Smooth muscle cell (in vitro differentiated cells): ENCODE measurements around the gene IKBKG. TPM values are rescaled to one million over a fixed set of nuclear protein-coding genes. Genes with fewer than 3 reads are reported as not detected.

Experiments
- DNase-seq: peaks from one replicate; lab custom pipeline; 2025; ENCODE audit not compliant: unreplicated experiment; lab: John Stamatoyannopoulos, UW
- H2AFZ ChIP-seq: fragments of 200-600 bp; sonication (generic); 2 replicates; pipeline ENCODE4 v1.6.0; 2016; ENCODE audit warnings: antibody characterized with exemption, low read depth, mild to moderate bottlenecking
- H3F3A ChIP-seq: fragments of 200-600 bp; sonication (generic); 2 replicates; pipeline ENCODE4 v1.6.0; 2017; ENCODE audit warnings: antibody characterized with exemption, low read depth
- H3K27ac ChIP-seq: fragments of 200-600 bp; sonication (generic); 2 replicates; pipeline ENCODE4 v1.5.1; 2016; ENCODE audit warnings: low read depth, mild to moderate bottlenecking
- H3K27me3 ChIP-seq: fragments of 200-600 bp; sonication (generic); 2 replicates; pipeline ENCODE4 v1.6.1; 2016; ENCODE audit warnings: low read depth, mild to moderate bottlenecking
- H3K36me3 ChIP-seq: fragments of 200-600 bp; sonication (generic); 2 replicates; pipeline ENCODE4 v1.5.1; 2016; ENCODE audit warnings: low read depth
- H3K4me1 ChIP-seq: fragments of 200-600 bp; sonication (generic); 2 replicates; pipeline ENCODE4 v1.5.1; 2016; ENCODE audit warnings: low read depth
- H3K4me2 ChIP-seq: fragments of 200-600 bp; sonication (generic); 2 replicates; pipeline ENCODE4 v1.6.0; 2016; ENCODE audit warnings: mild to moderate bottlenecking
- H3K4me3 ChIP-seq: fragments of 200-600 bp; sonication (generic); 2 replicates; pipeline ENCODE4 v1.5.1; 2016; ENCODE audit warnings: mild to moderate bottlenecking
- H3K79me2 ChIP-seq: fragments of 200-600 bp; sonication (generic); 2 replicates; pipeline ENCODE4 v1.6.0; 2016; ENCODE audit warnings: low read depth, mild to moderate bottlenecking
- H3K9ac ChIP-seq: fragments of 200-600 bp; sonication (generic); 2 replicates; pipeline ENCODE4 v1.6.0; 2016; ENCODE audit warnings: low read depth
- H3K9me3 ChIP-seq: fragments of 200-600 bp; sonication (generic); replicated peaks from 2 replicates; pipeline ENCODE4 v1.5.1; 2016; ENCODE audit warnings: low read depth
- H4K20me1 ChIP-seq: fragments of 200-600 bp; sonication (generic); 2 replicates; pipeline ENCODE4 v1.6.0; 2016; ENCODE audit warnings: low read depth
- CTCF ChIP-seq: fragments of 200-600 bp; sonication (generic); IDR thresholded peaks from 2 replicates; pipeline ENCODE4 v1.5.1; 2017; ENCODE audit warnings: borderline replicate concordance, mild to moderate bottlenecking, antibody characterized with exemption; ENCODE audit not compliant: insufficient read depth, poor library complexity, severe bottlenecking
- WGBS: methylation state at CpG from one replicate; pipeline ENCODE4 v1.1.7; 2016; ENCODE audit warnings: low lambda C conversion rate; 5-methylcytosine and 5-hydroxymethylcytosine counted together
- polyA plus RNA-seq: library from polyadenylated mRNA; unstranded; fragments of >200 nt; fragmentation: Nextera tagmentation; extraction: Ambion mirVana; gene quantifications from 2 replicates; pipeline ENCODE4 v1.2.1, GENCODE V29; 2016
- total RNA-seq: library from RNA; depleted of rRNA; stranded (reverse); fragments of >200 nt; gene quantifications from 2 replicates; pipeline ENCODE4 v1.2.3, GENCODE V29; 2014

IKBKG gene
- total and polyA plus RNA-seq, 2 experiments from 2014 or later, result 12.5 to 25.4 TPM

- Histone ChIP-seq H3K79me2 (peaks cover 7% of the 10 kb centered on the region), H2AFZ (no peak overlapping the region), H3K27me3 (no peaks in the 10 kb centered on the region), H3K4me1 (no peaks in the 10 kb centered on the region), H3F3A (peaks cover 2% of the 10 kb centered on the region), H4K20me1 (no peaks in the 10 kb centered on the region), H3K27ac (no peak overlapping the region), H3K4me3 (no peak overlapping the region), H3K4me2 (no peak overlapping the region), H3K9ac (no peak overlapping the region), H3K36me3 (no peaks in the 10 kb centered on the region), H3K9me3 (no peaks in the 10 kb centered on the region)
- 90% methylated on average over 5 of the region's 5 CpGs for WGBS
- TF ChIP-seq CTCF, result no peak
- no peak for DNase-seq
These were observed 38.0 kb upstream of the IKBKG start for GRCh38 chrX:154509455-154509854.

GRCh38 chrX:154511761-154512160 lies 35.7 kb upstream of the IKBKG start:
- no peaks in the 10 kb centered on the region for H3K9me3 ChIP-seq

GRCh38 chrX:154512879-154513553 lies 34.4 kb upstream of the IKBKG start:
- Histone ChIP-seq H3K4me3 (no peak overlapping the region), H3K27ac (no peak overlapping the region), H3K4me2 (no peak overlapping the region), H3K9ac (no peak overlapping the region), H2AFZ (no peak overlapping the region), H3K36me3 (no peaks in the 10 kb centered on the region), H3F3A (no peaks in the 10 kb centered on the region), H3K79me2 (peaks cover 7% of the 10 kb centered on the region), H4K20me1 (no peaks in the 10 kb centered on the region), H3K4me1 (peaks cover 4% of the 10 kb centered on the region), H3K9me3 (no peaks in the 10 kb centered on the region), H3K27me3 (no peaks in the 10 kb centered on the region)
- no peak for TF ChIP-seq CTCF
- DNase-seq, result no peak
- 90% methylated on average over 16 of the region's 16 CpGs for WGBS

More at GRCh38 chrX:154511761-154512160, 35.7 kb upstream of the IKBKG start:
- peaks cover 7% of the 10 kb centered on the region for H3K79me2 ChIP-seq
- no peak overlapping the region for H2AFZ ChIP-seq
- H3K36me3 ChIP-seq, result no peaks in the 10 kb centered on the region
- H3K27ac ChIP-seq, result no peak overlapping the region
- no peaks in the 10 kb centered on the region for H3K4me1 ChIP-seq
- H4K20me1 ChIP-seq, result no peaks in the 10 kb centered on the region
- no peak overlapping the region for H3K4me3 ChIP-seq
- H3K4me2 ChIP-seq, result no peak overlapping the region
- H3K27me3 ChIP-seq, result no peaks in the 10 kb centered on the region
- no peaks in the 10 kb centered on the region for H3F3A ChIP-seq
- WGBS, result 87% methylated on average over 12 of the region's 12 CpGs
- no peak overlapping the region for H3K9ac ChIP-seq
- no peak for TF ChIP-seq CTCF
- no peak for DNase-seq

- WGBS, result 81% methylated on average over 2 of the region's 2 CpGs
- H3K4me3 ChIP-seq, result no peak overlapping the region
- H3F3A ChIP-seq, result no peaks in the 10 kb centered on the region
- H3K36me3 ChIP-seq, result no peaks in the 10 kb centered on the region
- TF ChIP-seq CTCF, result no peak
- H3K79me2 ChIP-seq, result peaks cover 7% of the 10 kb centered on the region
- H3K9me3 ChIP-seq, result no peaks in the 10 kb centered on the region
- H3K27me3 ChIP-seq, result no peaks in the 10 kb centered on the region
- DNase-seq, result no peak
- H3K9ac ChIP-seq, result no peak overlapping the region
- H3K4me1 ChIP-seq, result peaks cover 4% of the 10 kb centered on the region
- no peak overlapping the region for H2AFZ ChIP-seq
- no peaks in the 10 kb centered on the region for H4K20me1 ChIP-seq
- no peak overlapping the region for H3K4me2 ChIP-seq
- H3K27ac ChIP-seq, result no peak overlapping the region
These were observed 33.7 kb upstream of the IKBKG start for GRCh38 chrX:154513716-154514115.
